ENCODE data around the gene TMIE.

TMIE gene

GRCh38 chr3:46709721-46710120 lies 8.5 kb downstream of the TMIE start:
- no peak for DNase-seq

GRCh38 chr3:46710229-46710628 lies 9.0 kb downstream of the TMIE start:
- no peak for DNase-seq

GRCh38 chr3:46710671-46711295 lies 9.6 kb downstream of the TMIE start:
- no peak for DNase-seq

GRCh38 chr3:46711305-46711704 lies 10.1 kb downstream of the TMIE start:
- no peak for DNase-seq

- DNase-seq, result no peak
Observed at GRCh38 chr3:46711760-46712159, 10.6 kb downstream of the TMIE start.

- DNase-seq, result no peak
Observed at GRCh38 chr3:46712191-46713049, 11.2 kb downstream of the TMIE start.

- no peak for DNase-seq
Observed at GRCh38 chr3:46713050-46713897, 12.1 kb downstream of the TMIE start.

- no peak for DNase-seq
Observed at GRCh38 chr3:46713898-46714552, 12.8 kb downstream of the TMIE start.

GRCh38 chr3:46714728-46715506 lies 13.7 kb downstream of the TMIE start:
- no peak for DNase-seq

- no peak for DNase-seq
Observed at GRCh38 chr3:46715507-46716175, 14.4 kb downstream of the TMIE start.

- DNase-seq, result no peak
Observed at GRCh38 chr3:46716461-46717441, 15.6 kb downstream of the TMIE start.

GRCh38 chr3:46717447-46718231 lies 16.4 kb downstream of the TMIE start, which contains the start of gene PRSS50:
Gene PRSS50, minus strand, starts transcription at chr3:46717869. Its CDS starts 45 bp downstream, at chr3:46717824.
- DNase-seq, result no peak

- DNase-seq, result no peak
Observed at GRCh38 chr3:46719044-46719565, 17.9 kb downstream of the TMIE start.

- no peak for DNase-seq
Observed at GRCh38 chr3:46719735-46720271, 18.6 kb downstream of the TMIE start.

- no peak for DNase-seq
Observed at GRCh38 chr3:46721009-46721408, 19.8 kb downstream of the TMIE start.

GRCh38 chr3:46722443-46722842 lies 21.3 kb downstream of the TMIE start:
- DNase-seq, result no peak

- no peak for DNase-seq
Observed at GRCh38 chr3:46724424-46724823, 23.2 kb downstream of the TMIE start.

- no peak for DNase-seq
Observed at GRCh38 chr3:46725621-46726314, 24.6 kb downstream of the TMIE start.

All from SIG-M5 (cell line).